Heart right ventricle (tissue), 16 donors: Measurements from ENCODE around the gene IVD. TPM values are rescaled to one million over a fixed set of nuclear protein-coding genes. Genes with fewer than 3 reads are reported as not detected.

Source experiments
- ATAC-seq, 8 donors: fragments of 200-7000 bp; cut with Tn5 transposase; one replicate each; pipeline ENCODE4 v1.9.1; 2020; ENCODE audit warnings: mild to moderate bottlenecking in 8 of 8, moderate library complexity in 8 of 8, moderate number of reproducible peaks in 1 of 8
- DNase-seq, 2 donors: peaks; one replicate each; pipeline ENCODE4 v3.0.0-alpha.2; 2020
- H3K27ac ChIP-seq, 10 donors: fragments of 200-600 bp; sonication (generic) in 2 of 10; one replicate each; pipeline versions ENCODE4 v1.5.0 to v1.8.0; 2020 to 2022; ENCODE audit warnings: mild to moderate bottlenecking in 3 of 10
- H3K27me3 ChIP-seq, 7 donors: fragments of 200-600 bp; one replicate each; pipeline ENCODE4 v1.8.0; 2021 to 2022; ENCODE audit warnings: mild to moderate bottlenecking in 2 of 7
- H3K36me3 ChIP-seq, 9 donors: fragments of 200-600 bp; sonication (generic) in 1 of 9; one replicate each; pipeline versions ENCODE4 v1.5.0 to v1.8.0; 2020 to 2022; ENCODE audit warnings: mild to moderate bottlenecking in 2 of 9
- H3K4me1 ChIP-seq, 9 donors: fragments of 200-600 bp; sonication (generic) in 1 of 9; one replicate each; pipeline versions ENCODE4 v1.5.0 to v1.8.0; 2020 to 2022; ENCODE audit warnings: mild to moderate bottlenecking in 4 of 9
- H3K4me3 ChIP-seq, 10 donors: fragments of 200-600 bp; sonication (generic) in 2 of 10; one replicate each; pipeline versions ENCODE4 v1.5.0 to v1.8.0; 2020 to 2022; ENCODE audit warnings: mild to moderate bottlenecking in 7 of 10, moderate library complexity in 2 of 10
- H3K9me3 ChIP-seq, 11 donors: fragments of 200-600 bp in 10 of 11; sonication (generic) in 2 of 11; one replicate each; pipeline versions ENCODE4 v1.5.0 to v1.8.0; 2013 to 2022; ENCODE audit warnings: mild to moderate bottlenecking in 2 of 11, control low read depth in 1 of 11, moderate library complexity in 1 of 11
- WGBS, 2 donors: extraction: QIAGEN DNeasy Blood & Tissue Kit; methylation state at CpG; one replicate each; pipeline ENCODE4 v1.1.7; 2013; ENCODE audit warnings: inconsistent platforms in 1 of 2; 5-methylcytosine and 5-hydroxymethylcytosine counted together
- intact Hi-C, 10 donors: fragments of 100-400 bp; cut with DNase I; formaldehyde crosslinking; loops; one replicate each; pipeline versions ENCODE4 v1.11.1 to v1.14.2; 2022
- polyA plus RNA-seq, 2 donors: library from polyadenylated mRNA; stranded (reverse); fragments of 200-250 nt; gene quantifications; one replicate each; pipeline ENCODE4 v1.2.3, GENCODE V29; 2013
- total RNA-seq, 10 donors: library from RNA; stranded (reverse); fragmentation: NEBNext Ultra II Directional in 3 of 10; extraction: Animal tissue kit (Norgen Biotek cat#: 25700) in 3 of 10; gene quantifications; one replicate each; pipeline versions ENCODE4 v1.2.1 to v1.2.4, GENCODE V29; 2021 to 2023
- TF ChIP-seq, protein P1 (sequence below), 9 donors: fragments of 200-600 bp; sonication (generic) in 2 of 9; IDR thresholded peaks; one replicate each; pipeline versions ENCODE4 v1.5.0 to v1.8.0; 2021 to 2022; ENCODE audit warnings: antibody characterized with exemption in 9 of 9, mild to moderate bottlenecking in 5 of 9, moderate library complexity in 1 of 9
- donor health status: Arrhythmogenic right ventricular cardiomyopathy.
- donor health status: ischemic (EF 13 %, LVEDD 7.1; RV severe dilation, severe dysfunction).
- donor health status: healthy with polysubstance abuse.
- donor health status: DM: no; HTN: yes; CAD: no.
- donor health status: DM: no; HTN: no; CAD: no.
- donor health status: ischemic (EF 25% LVEDD 6.9; RV normal size, moderate dysfunction).
- donor health status: ischemic (EF 25% LVEDD 5.7; RV mildly dilated, moderate dysfunction).
- donor health status: healthy.
- donor health status: DM: yes; HTN: yes; CAD: no.
- donor health status: Ischemic cardiomyopathy.
- donor health status: ischemic (EF 35%, LVEDD 5.7; RV mildly dilated, moderate dysfunction).
- donor health status: nonischemic (EF 11% LVEDD 7.7; RV severe dilation, severe dysfunction).
- donor health status: DM: yes; HTN: yes; CAD: no.
- donor health status: PGD.
- donor health status: ischemic (EF 29% LVEDD 5.4; RV normal size, mild dysfunction).
- donor health status: nonischemic (EF 23%, LVEDD 6.1; RV moderate dilation, normal function).

Gene IVD
- total and polyA plus RNA-seq, 12 donors = 42.2 to 143 (median 103) TPM

DNA sequence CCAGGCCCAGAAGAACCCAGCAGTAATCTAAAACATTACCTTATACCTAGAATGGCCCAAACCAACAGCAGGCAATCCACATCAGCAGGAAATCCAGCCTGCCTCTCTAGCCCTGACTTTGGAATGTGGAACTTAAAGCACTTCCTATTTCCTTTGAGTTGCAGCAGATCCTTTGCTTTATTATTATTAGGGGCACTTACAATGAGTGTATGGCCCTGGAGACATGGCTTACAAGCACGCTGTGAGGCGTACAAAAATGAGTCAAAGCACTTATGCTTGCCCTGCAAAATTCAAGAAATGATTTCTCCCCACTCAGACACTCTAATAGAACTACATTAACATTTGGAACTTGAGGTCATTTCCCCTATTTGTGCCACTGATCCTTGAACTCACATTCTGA lies 32.6 kb upstream of the IVD start:
- no peak for DNase-seq
- Histone ChIP-seq H3K4me3 (no peak overlapping the region), H3K4me1 (peaks cover 0 to 18% (median 5%) of the 10 kb centered on the region in 9 donors), H3K27me3 (no peaks in the 10 kb centered on the region), H3K9me3 (no peaks in the 10 kb centered on the region), H3K36me3 (no peaks in the 10 kb centered on the region), H3K27ac (no peak overlapping the region)
- ATAC-seq = no peak
- intact Hi-C loops = loop anchor here in 2 of 10 donors (5.0 to 10.0 kb wide), 2 partner anchors 34 to 48 kb away; partner anchors contain the start of genes INAFM2 (in 1 of the 2) and IVD (in 1 of the 2)
- 44 to 56% methylated on average over 2 of the region's 2 CpGs for WGBS, 2 donors
- TF ChIP-seq, protein P1, sequence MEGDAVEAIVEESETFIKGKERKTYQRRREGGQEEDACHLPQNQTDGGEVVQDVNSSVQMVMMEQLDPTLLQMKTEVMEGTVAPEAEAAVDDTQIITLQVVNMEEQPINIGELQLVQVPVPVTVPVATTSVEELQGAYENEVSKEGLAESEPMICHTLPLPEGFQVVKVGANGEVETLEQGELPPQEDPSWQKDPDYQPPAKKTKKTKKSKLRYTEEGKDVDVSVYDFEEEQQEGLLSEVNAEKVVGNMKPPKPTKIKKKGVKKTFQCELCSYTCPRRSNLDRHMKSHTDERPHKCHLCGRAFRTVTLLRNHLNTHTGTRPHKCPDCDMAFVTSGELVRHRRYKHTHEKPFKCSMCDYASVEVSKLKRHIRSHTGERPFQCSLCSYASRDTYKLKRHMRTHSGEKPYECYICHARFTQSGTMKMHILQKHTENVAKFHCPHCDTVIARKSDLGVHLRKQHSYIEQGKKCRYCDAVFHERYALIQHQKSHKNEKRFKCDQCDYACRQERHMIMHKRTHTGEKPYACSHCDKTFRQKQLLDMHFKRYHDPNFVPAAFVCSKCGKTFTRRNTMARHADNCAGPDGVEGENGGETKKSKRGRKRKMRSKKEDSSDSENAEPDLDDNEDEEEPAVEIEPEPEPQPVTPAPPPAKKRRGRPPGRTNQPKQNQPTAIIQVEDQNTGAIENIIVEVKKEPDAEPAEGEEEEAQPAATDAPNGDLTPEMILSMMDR (IDR thresholded peaks at IDR 0.05) = no peak

DNA sequence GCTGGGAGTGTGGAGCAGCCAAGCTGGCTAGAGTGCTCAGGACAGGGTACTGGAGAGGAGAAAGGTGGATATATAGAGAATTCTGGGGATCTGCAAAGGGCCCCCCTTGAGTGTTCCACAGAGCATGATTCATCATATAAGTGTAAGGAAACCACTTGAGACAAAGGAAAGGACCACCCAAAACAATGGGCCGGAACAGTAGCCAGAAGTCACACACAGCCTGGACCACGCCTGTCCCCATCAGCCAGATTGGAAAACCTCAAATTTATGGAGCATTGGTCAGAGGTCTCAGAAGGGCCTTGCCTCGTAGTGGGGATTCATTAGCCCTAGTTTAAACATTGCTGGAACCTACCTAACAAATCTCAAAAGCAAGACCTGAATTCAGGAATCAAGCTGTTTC lies 28.0 kb upstream of the IVD start:
- DNase-seq (no peak), ATAC-seq (no peak)
- H3K4me3 ChIP-seq = no peak overlapping the region
- no peaks in the 10 kb centered on the region for H3K9me3 ChIP-seq
- peaks cover 0 to 27% (median 11%) of the 10 kb centered on the region in 9 donors for H3K4me1 ChIP-seq
- 83 to 87% methylated on average over 3 of the region's 3 CpGs for WGBS, 2 donors
- no peak overlapping the region for H3K27ac ChIP-seq
- TF ChIP-seq, protein P1 (IDR thresholded peaks at IDR 0.05) = no peak
- H3K27me3 ChIP-seq = no peaks in the 10 kb centered on the region
- H3K36me3 ChIP-seq = no peaks in the 10 kb centered on the region
- intact Hi-C loops = loop anchor here in 1 of 10 donors (10.0 kb wide), 1 partner anchor 53 kb away; the partner anchor contains the start of gene INAFM2

DNA sequence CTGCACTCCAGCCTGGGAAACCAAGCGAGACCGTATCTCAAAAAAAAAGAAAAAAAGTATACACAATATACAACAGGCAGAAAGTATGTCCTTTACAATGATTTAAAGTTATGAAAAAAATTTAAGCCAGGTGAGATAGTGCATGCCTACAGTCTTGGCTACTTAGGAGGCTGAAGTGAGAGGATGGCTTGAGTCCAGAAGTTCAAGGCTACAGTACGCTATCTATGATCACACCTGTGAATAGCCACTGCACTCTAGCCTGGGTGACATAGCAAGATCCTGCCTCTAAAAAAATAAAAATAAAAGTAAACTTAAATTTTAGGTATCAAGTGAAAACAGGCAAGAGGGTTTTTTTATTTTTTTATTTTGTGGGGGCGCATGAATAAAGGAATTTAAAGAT lies 26.2 kb upstream of the IVD start:
- TF ChIP-seq, protein P1 (IDR thresholded peaks at IDR 0.05) = no peak
- H3K4me3 ChIP-seq = no peak overlapping the region
- H3K27me3 ChIP-seq = no peaks in the 10 kb centered on the region
- 90 to 93% methylated on average over 4 of the region's 4 CpGs for WGBS, 2 donors
- DNase-seq = no peak
- ATAC-seq = no peak
- intact Hi-C loops = loop anchor here in 1 of 10 donors (10.0 kb wide), 1 partner anchor 55 kb away; the partner anchor contains the start of gene INAFM2
- no peaks in the 10 kb centered on the region for H3K36me3 ChIP-seq
- peaks cover 0 to 32% (median 21%) of the 10 kb centered on the region in 9 donors for H3K4me1 ChIP-seq
- H3K27ac ChIP-seq = peak overlapping the region in 6 of 10 donors; percentile 42 to 78 (median 60)
- H3K9me3 ChIP-seq = no peaks in the 10 kb centered on the region

DNA sequence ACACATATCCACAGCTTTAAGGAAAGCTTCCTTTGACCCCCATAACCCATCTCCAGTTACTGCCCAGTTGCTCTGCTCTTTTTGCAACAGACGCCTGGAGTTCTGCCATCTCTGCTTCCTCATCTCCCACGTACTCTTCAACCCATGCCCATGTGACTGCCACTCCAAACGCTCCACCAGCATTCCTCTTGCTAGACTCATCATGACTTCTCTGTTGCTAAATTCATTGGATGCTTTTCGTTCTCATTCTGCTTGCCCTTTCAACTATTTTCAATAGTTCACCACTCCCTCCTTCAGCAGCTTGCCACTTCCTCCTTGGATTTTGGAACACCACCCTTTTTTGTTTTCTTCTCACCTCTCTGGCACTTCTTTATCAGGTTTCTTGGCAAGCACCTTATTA lies 25.7 kb upstream of the IVD start:
- peak in 1 of 2 donors; percentile 66 for DNase-seq
- H3K4me3 ChIP-seq = no peak overlapping the region
- peak in 7 of 8 donors; percentile 31 to 84 (median 71) for ATAC-seq

More for the DNA sequence above, 25.7 kb upstream of the IVD start:
- 11 to 14% methylated on average over 4 of the region's 4 CpGs for WGBS, 2 donors
- H3K4me1 ChIP-seq = peaks cover 0 to 36% (median 21%) of the 10 kb centered on the region in 9 donors
- TF ChIP-seq, protein P1 (IDR thresholded peaks at IDR 0.05) = no peak
- intact Hi-C loops = loop anchor here in 1 of 10 donors (10.0 kb wide), 1 partner anchor 55 kb away; the partner anchor contains the start of gene INAFM2
- no peaks in the 10 kb centered on the region for H3K36me3 ChIP-seq
- no peaks in the 10 kb centered on the region for H3K9me3 ChIP-seq
- peak overlapping the region in 7 of 10 donors; percentile 42 to 78 (median 65) for H3K27ac ChIP-seq
- no peaks in the 10 kb centered on the region for H3K27me3 ChIP-seq
